ENCODE results near the gene FBXL13.

Gene FBXL13

GRCh38 chr7:102943423-102944169 is 131.0 kb downstream of the FBXL13 start:
- TF ChIP-seq CREB1 (IDR thresholded peaks at IDR 0.05; ENCODE audit: low read depth) (no peak), RAD21 (IDR thresholded peaks at IDR 0.05; ENCODE audit: low read depth) (no peak), REST (IDR thresholded peaks at IDR 0.05; ENCODE audit: low read depth) (no peak), NFIC (IDR thresholded peaks at IDR 0.05) (no peak), TCF12 (IDR thresholded peaks at IDR 0.05; ENCODE audit: low read depth) (no peak), TAF1 (IDR thresholded peaks at IDR 0.05; ENCODE audit: low read depth) (no peak), CEBPB (IDR thresholded peaks at IDR 0.05) (no peak), FOXM1 (IDR thresholded peaks at IDR 0.05; ENCODE audit: borderline replicate concordance, low read depth) (no peak), YY1 (IDR thresholded peaks at IDR 0.05; ENCODE audit: low read depth) (no peak)

GRCh38 chr7:102942868-102943267 is 131.7 kb downstream of the FBXL13 start:
- TF ChIP-seq CREB1 (IDR thresholded peaks at IDR 0.05; ENCODE audit: low read depth), result no peak
- no peak for TF ChIP-seq YY1 (IDR thresholded peaks at IDR 0.05; ENCODE audit: low read depth)
- no peak for TF ChIP-seq TCF12 (IDR thresholded peaks at IDR 0.05; ENCODE audit: low read depth)
- no peak for TF ChIP-seq REST (IDR thresholded peaks at IDR 0.05; ENCODE audit: low read depth)
- no peak for TF ChIP-seq FOXM1 (IDR thresholded peaks at IDR 0.05; ENCODE audit: borderline replicate concordance, low read depth)
- TF ChIP-seq TEAD4 (IDR thresholded peaks at IDR 0.05), result no peak
- TF ChIP-seq RAD21 (IDR thresholded peaks at IDR 0.05; ENCODE audit: low read depth), result no peak

- TF ChIP-seq MAX (IDR thresholded peaks at IDR 0.05), result no peak
- TF ChIP-seq TCF12 (IDR thresholded peaks at IDR 0.05; ENCODE audit: low read depth), result no peak
- TF ChIP-seq ZBTB7A (IDR thresholded peaks at IDR 0.05; ENCODE audit: low read depth), result no peak
- TF ChIP-seq FOXM1 (IDR thresholded peaks at IDR 0.05; ENCODE audit: borderline replicate concordance, low read depth), result no peak
- no peak for TF ChIP-seq CEBPB (IDR thresholded peaks at IDR 0.05)
- no peak for TF ChIP-seq CREB1 (IDR thresholded peaks at IDR 0.05; ENCODE audit: low read depth)
- TF ChIP-seq REST (IDR thresholded peaks at IDR 0.05; ENCODE audit: low read depth), result no peak
- no peak for TF ChIP-seq EP300 (IDR thresholded peaks at IDR 0.05; ENCODE audit: borderline replicate concordance)
- no peak for TF ChIP-seq YY1 (IDR thresholded peaks at IDR 0.05; ENCODE audit: low read depth)
- TF ChIP-seq EGR1 (IDR thresholded peaks at IDR 0.05), result no peak
- TF ChIP-seq NFIC (IDR thresholded peaks at IDR 0.05), result no peak
- TF ChIP-seq USF1 (IDR thresholded peaks at IDR 0.05), result no peak
- no peak for TF ChIP-seq RAD21 (IDR thresholded peaks at IDR 0.05; ENCODE audit: low read depth)
- TF ChIP-seq TAF1 (IDR thresholded peaks at IDR 0.05; ENCODE audit: low read depth), result no peak
- no peak for TF ChIP-seq TEAD4 (IDR thresholded peaks at IDR 0.05)
These were observed 132.3 kb downstream of the FBXL13 start for GRCh38 chr7:102942181-102942866.

GRCh38 chr7:102938679-102939078 is 135.9 kb downstream of the FBXL13 start:
- no peak for TF ChIP-seq FOXM1 (IDR thresholded peaks at IDR 0.05; ENCODE audit: borderline replicate concordance, low read depth)
- TF ChIP-seq NFIC (IDR thresholded peaks at IDR 0.05), result no peak
- TF ChIP-seq TAF1 (IDR thresholded peaks at IDR 0.05; ENCODE audit: low read depth), result no peak
- TF ChIP-seq USF1 (IDR thresholded peaks at IDR 0.05), result no peak

Measured in Ishikawa (cell line).